Measurements from ENCODE around the gene CASKIN1. TPM values are rescaled to one million over a fixed set of nuclear protein-coding genes. Genes with fewer than 3 reads are reported as not detected.
A peak's percentile ranks its signal among the peaks of the same experiment; 100 is the strongest.

The CASKIN1 gene
- total and polyA plus RNA-seq, 2 experiments from 2014 or later: 1.0 to 6.2 TPM

- Mint-ChIP-seq H3K27ac (no peak overlapping the region), H3K4me3 (no peak overlapping the region), H3K9me3 (no peaks in the 10 kb centered on the region), H3K36me3 (ENCODE audit: low read depth) (peaks cover 26% of the 10 kb centered on the region), H3K27me3 (ENCODE audit: insufficient read depth, low read depth, poor library complexity) (peaks cover 14% of the 10 kb centered on the region), H3K4me1 (peaks cover 6% of the 10 kb centered on the region)
- H3K36me3 ChIP-seq (ENCODE audit: insufficient read depth): no peaks in the 10 kb centered on the region; the same call in 1 of the 2 replicates
- no peak overlapping the region for H3K27ac ChIP-seq (ENCODE audit: low read depth)
- ATAC-seq: peak; percentile 54
- H2AFZ ChIP-seq: no peak overlapping the region
- H3K27me3 ChIP-seq (ENCODE audit: insufficient read depth): no peaks in the 10 kb centered on the region
- peak overlapping the region; percentile 67 for H3K4me2 ChIP-seq
- peak overlapping the region; percentile 42; the same call in 1 of the 2 replicates for H3K4me3 ChIP-seq
- H3K79me2 ChIP-seq (replicated peaks; ENCODE audit: insufficient read depth): no peaks in the 10 kb centered on the region
- no peaks in the 10 kb centered on the region for H3K9me2 ChIP-seq (ENCODE audit: insufficient read depth)
- peak; percentile 89 for DNase-seq (ENCODE audit: low spot score)
- no peak for TF ChIP-seq EZH2phosphoT487 (IDR thresholded peaks at IDR 0.05; ENCODE audit: unreplicated experiment)
- peak; percentile 56 for TF ChIP-seq POLR2AphosphoS5 (IDR thresholded peaks at IDR 0.05; ENCODE audit: low read depth)
- no peak for TF ChIP-seq ZNF462 (CRISPR knock-in tag; IDR thresholded peaks at IDR 0.05)
- TF ChIP-seq ETS1 (IDR thresholded peaks at IDR 0.05): no peak
- no peak for TF ChIP-seq CTCF (conservative IDR thresholded peaks at IDR 0.05; ENCODE audit: low read depth in 2 of 2)
- H3K4me1 ChIP-seq (ENCODE audit: insufficient read depth): no peaks in the 10 kb centered on the region
- H4K20me1 ChIP-seq (replicated peaks; ENCODE audit: insufficient read depth): no peaks in the 10 kb centered on the region; the same call in 1 of the 2 replicates
- 0 out of 2 replicates have a peak, but pooled peaks cover 19% of the 10 kb centered on the region for H3F3A ChIP-seq (replicated peaks; ENCODE audit: low read depth)
These were observed 17.9 kb downstream of the CASKIN1 start for GRCh38 chr16:2178321-2179106.

Measured in GM23338 (cell line).